Measurements from ENCODE around the gene LAMA3.
A peak's percentile ranks its signal among the peaks of the same experiment; 100 is the strongest.

The LAMA3 gene

GRCh38 chr18:23983112-23983511 is 293.9 kb downstream of the LAMA3 start:
- DNase-seq = no peak

- no peak for DNase-seq
Measured at GRCh38 chr18:23986600-23987359, 297.5 kb downstream of the LAMA3 start.

GRCh38 chr18:23990474-23991410 is 301.5 kb downstream of the LAMA3 start:
- no peak for DNase-seq

GRCh38 chr18:23992089-23992940 is 303.1 kb downstream of the LAMA3 start:
- peak; percentile 66 for DNase-seq

- no peak for DNase-seq
Measured at GRCh38 chr18:23992941-23993280, 303.7 kb downstream of the LAMA3 start.

- DNase-seq = peak; percentile 44
Measured at GRCh38 chr18:23994361-23994902, 305.2 kb downstream of the LAMA3 start.

- no peak for DNase-seq
Measured at GRCh38 chr18:23995180-23995579, 305.9 kb downstream of the LAMA3 start.

- DNase-seq = no peak
Measured at GRCh38 chr18:23998018-23998417, 308.8 kb downstream of the LAMA3 start.

GRCh38 chr18:23998820-23999219 is 309.6 kb downstream of the LAMA3 start:
- DNase-seq = no peak

GRCh38 chr18:24000613-24001490 is 311.6 kb downstream of the LAMA3 start:
- no peak for DNase-seq

GRCh38 chr18:24002479-24002878 is 313.2 kb downstream of the LAMA3 start:
- no peak for DNase-seq

- DNase-seq = no peak
Measured at GRCh38 chr18:24003288-24003687, 314.0 kb downstream of the LAMA3 start.

- no peak for DNase-seq
Measured at GRCh38 chr18:24003903-24004640, 314.8 kb downstream of the LAMA3 start.
